Natural killer cell (primary cell): ENCODE results near the gene DGAT2. TPM values are rescaled to one million over a fixed set of nuclear protein-coding genes. Genes with fewer than 3 reads are reported as not detected.
A peak's percentile ranks its signal among the peaks of the same experiment; 100 is the strongest.

Experiments
- ATAC-seq, 3 donors: fragments of 150-1000 bp in 2 of 3; fragments of 200-7000 bp in 1 of 3; cut with Tn5 transposase; 1 replicate in 1 of 3; 2 replicates in 2 of 3; pipeline ENCODE4 v1.10.0; 2021; ENCODE audit warnings: mild to moderate bottlenecking in 2 of 3, moderate library complexity in 2 of 3
- DNase-seq, 2 donors: peaks; one replicate each; pipeline versions ENCODE4 v3.0.0 to v3.0.0-alpha.2; 2013 to 2021; ENCODE audit warnings: mixed read lengths in 1 of 2
- H3K27ac ChIP-seq: one replicate; pipeline ENCODE4 v1.5.1; 2013; ENCODE audit warnings: mild to moderate bottlenecking, low read length
- H3K27me3 ChIP-seq: one replicate; pipeline ENCODE4 v1.6.1; 2013; ENCODE audit warnings: low read length; ENCODE audit not compliant: control insufficient read depth, insufficient read depth
- H3K36me3 ChIP-seq: one replicate; pipeline ENCODE4 v1.6.1; 2013; ENCODE audit warnings: low read length; ENCODE audit not compliant: control insufficient read depth, insufficient read depth
- H3K4me1 ChIP-seq: one replicate; pipeline ENCODE4 v1.6.1; 2013; ENCODE audit warnings: low read length; ENCODE audit not compliant: control insufficient read depth, insufficient read depth
- H3K4me3 ChIP-seq: one replicate; pipeline ENCODE4 v1.5.1; 2013; ENCODE audit warnings: low read length
- H3K9me3 ChIP-seq: one replicate; pipeline ENCODE4 v1.6.1; 2013; ENCODE audit warnings: low read length; ENCODE audit not compliant: control insufficient read depth, insufficient read depth
- H3K27ac Mint-ChIP-seq, 2 donors: one replicate each; pipeline ENCODE4 v1.8.0; 2022; ENCODE audit warnings: mild to moderate bottlenecking in 2 of 2, mixed read lengths in 2 of 2, moderate library complexity in 1 of 2
- H3K27me3 Mint-ChIP-seq, 2 donors: one replicate each; pipeline ENCODE4 v1.8.0; 2022; ENCODE audit warnings: low read depth in 2 of 2, mixed read lengths in 2 of 2
- H3K36me3 Mint-ChIP-seq: one replicate; pipeline ENCODE4 v1.8.0; 2022; ENCODE audit warnings: mixed read lengths
- H3K4me1 Mint-ChIP-seq, 2 donors: one replicate each; pipeline ENCODE4 v1.8.0; 2022; ENCODE audit warnings: mixed read lengths in 2 of 2
- H3K4me3 Mint-ChIP-seq: one replicate; pipeline ENCODE4 v1.8.0; 2022; ENCODE audit warnings: mild to moderate bottlenecking, moderate library complexity, mixed read lengths
- H3K9me3 Mint-ChIP-seq, 2 donors: one replicate each; pipeline ENCODE4 v1.8.0; 2022; ENCODE audit warnings: mixed read lengths in 2 of 2
- WGBS: methylation state at CpG from one replicate; pipeline ENCODE4 v1.1.7; 2013; ENCODE audit warnings: missing lambda C conversion rate; ENCODE audit not compliant: insufficient coverage; 5-methylcytosine and 5-hydroxymethylcytosine counted together
- intact Hi-C: fragments of 100-400 bp; cut with micrococcal nuclease; formaldehyde crosslinking; loops from one replicate; pipeline ENCODE4 v1.14.2; 2022
- total RNA-seq, 4 donors: library from RNA; stranded (reverse); fragments of 120-200 nt in 1 of 4; gene quantifications; one replicate each; pipeline versions ENCODE4 v1.2.3 to v1.2.4, GENCODE V29; 2013 to 2022
- TF ChIP-seq, protein P1 (sequence below): fragments of 200-600 bp; IDR thresholded peaks from one replicate; pipeline ENCODE4 v1.8.0; 2022; ENCODE audit warnings: antibody characterized with exemption

DGAT2 gene
- total RNA-seq, 3 donors from 2014 or later (not counting 1 experiment from before 2014, with no cell fraction given), result 0.24 to 2.8 (median 0.75) TPM

GRCh38 chr11:75800728-75801361, 32.3 kb downstream of the DGAT2 start:
- TF ChIP-seq, protein P1, sequence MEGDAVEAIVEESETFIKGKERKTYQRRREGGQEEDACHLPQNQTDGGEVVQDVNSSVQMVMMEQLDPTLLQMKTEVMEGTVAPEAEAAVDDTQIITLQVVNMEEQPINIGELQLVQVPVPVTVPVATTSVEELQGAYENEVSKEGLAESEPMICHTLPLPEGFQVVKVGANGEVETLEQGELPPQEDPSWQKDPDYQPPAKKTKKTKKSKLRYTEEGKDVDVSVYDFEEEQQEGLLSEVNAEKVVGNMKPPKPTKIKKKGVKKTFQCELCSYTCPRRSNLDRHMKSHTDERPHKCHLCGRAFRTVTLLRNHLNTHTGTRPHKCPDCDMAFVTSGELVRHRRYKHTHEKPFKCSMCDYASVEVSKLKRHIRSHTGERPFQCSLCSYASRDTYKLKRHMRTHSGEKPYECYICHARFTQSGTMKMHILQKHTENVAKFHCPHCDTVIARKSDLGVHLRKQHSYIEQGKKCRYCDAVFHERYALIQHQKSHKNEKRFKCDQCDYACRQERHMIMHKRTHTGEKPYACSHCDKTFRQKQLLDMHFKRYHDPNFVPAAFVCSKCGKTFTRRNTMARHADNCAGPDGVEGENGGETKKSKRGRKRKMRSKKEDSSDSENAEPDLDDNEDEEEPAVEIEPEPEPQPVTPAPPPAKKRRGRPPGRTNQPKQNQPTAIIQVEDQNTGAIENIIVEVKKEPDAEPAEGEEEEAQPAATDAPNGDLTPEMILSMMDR, result no peak
- intact Hi-C loops, result no loop called here
- H3K9me3 ChIP-seq, result no peaks in the 10 kb centered on the region
- no peak overlapping the region for H3K27ac Mint-ChIP-seq
- H3K4me1 Mint-ChIP-seq, result no peaks in the 10 kb centered on the region
- no peaks in the 10 kb centered on the region for H3K9me3 Mint-ChIP-seq
- no peaks in the 10 kb centered on the region for H3K36me3 ChIP-seq
- DNase-seq (no peak), ATAC-seq (no peak)
- H3K4me3 ChIP-seq, result no peak overlapping the region
- H3K4me1 ChIP-seq, result peaks cover 20% of the 10 kb centered on the region
- H3K27ac ChIP-seq, result no peak overlapping the region
- H3K4me3 Mint-ChIP-seq, result no peak overlapping the region
- WGBS, result 92% methylated on average over 2 of the region's 6 CpGs
- no peaks in the 10 kb centered on the region for H3K27me3 Mint-ChIP-seq
- no peaks in the 10 kb centered on the region for H3K27me3 ChIP-seq
- no peaks in the 10 kb centered on the region for H3K36me3 Mint-ChIP-seq

- Mint-ChIP-seq H3K9me3 (no peaks in the 10 kb centered on the region), H3K4me1 (no peaks in the 10 kb centered on the region), H3K27me3 (no peaks in the 10 kb centered on the region), H3K4me3 (no peak overlapping the region), H3K36me3 (no peaks in the 10 kb centered on the region), H3K27ac (no peak overlapping the region)
- Histone ChIP-seq H3K9me3 (no peaks in the 10 kb centered on the region), H3K4me1 (peaks cover 20% of the 10 kb centered on the region), H3K27ac (no peak overlapping the region), H3K36me3 (no peaks in the 10 kb centered on the region), H3K4me3 (no peak overlapping the region), H3K27me3 (no peaks in the 10 kb centered on the region)
- DNase-seq (peak in 1 of 2 donors; percentile 12), ATAC-seq (no peak)
- WGBS, result 73% methylated on average over 9 of the region's 9 CpGs
- TF ChIP-seq, protein P1, result no peak
- intact Hi-C loops, result loop anchor here (2.0 kb wide), 1 partner anchor 351 kb away; no protein-coding TSS in a partner anchor
Measured at GRCh38 chr11:75801362-75802020, 32.9 kb downstream of the DGAT2 start.

DNA sequence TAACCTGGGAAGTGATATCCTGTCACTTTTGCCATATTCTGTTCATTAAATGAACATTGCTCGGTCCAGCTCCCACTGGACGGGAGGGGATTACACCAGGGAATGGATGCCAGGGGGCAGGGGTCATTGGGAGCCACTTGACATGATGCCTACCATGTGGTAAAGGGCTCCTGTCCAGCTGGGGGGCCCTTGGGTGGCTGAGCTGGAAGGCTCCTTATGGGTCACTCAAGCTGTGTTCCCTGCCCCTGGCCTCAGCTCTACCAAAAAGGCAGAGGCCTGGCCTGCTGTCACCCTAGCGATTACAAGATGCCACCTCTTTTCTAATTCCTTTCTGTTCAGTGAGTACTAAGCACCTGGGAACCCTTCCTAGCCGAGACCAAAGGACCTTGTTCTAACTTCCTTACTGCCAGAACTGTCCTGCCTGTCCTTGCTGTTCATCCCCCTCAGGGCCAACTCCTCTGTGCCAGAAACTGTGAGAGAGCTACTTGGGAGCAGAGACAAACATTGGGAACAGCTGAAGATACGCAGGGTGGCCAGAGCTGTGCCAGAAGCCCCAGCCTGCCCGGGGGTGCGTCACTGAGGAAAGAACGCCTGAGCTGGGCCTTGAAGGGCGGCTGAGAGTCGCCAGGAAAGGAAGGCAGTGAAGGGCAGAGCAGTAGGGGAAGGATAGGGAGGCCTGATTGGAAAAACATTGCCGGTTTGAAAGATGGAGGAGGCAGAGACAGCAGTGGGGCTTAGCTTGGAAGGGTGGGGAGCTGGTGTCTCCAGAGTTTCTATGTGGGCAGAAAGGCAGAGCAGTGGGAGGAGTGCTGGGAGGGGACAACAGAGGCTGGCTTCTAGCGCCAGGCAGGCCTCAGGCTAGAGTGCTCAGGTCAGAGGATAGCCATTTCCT, 33.7 kb downstream of the DGAT2 start:
- Histone ChIP-seq H3K4me1 (peaks cover 20% of the 10 kb centered on the region), H3K36me3 (no peaks in the 10 kb centered on the region), H3K4me3 (no peak overlapping the region), H3K9me3 (no peaks in the 10 kb centered on the region), H3K27ac (no peak overlapping the region), H3K27me3 (no peaks in the 10 kb centered on the region)
- H3K4me3 Mint-ChIP-seq, result no peak overlapping the region
- no peaks in the 10 kb centered on the region for H3K9me3 Mint-ChIP-seq
- H3K4me1 Mint-ChIP-seq, result no peaks in the 10 kb centered on the region
- H3K36me3 Mint-ChIP-seq, result no peaks in the 10 kb centered on the region
- intact Hi-C loops, result loop anchor here (2.0 kb wide), 1 partner anchor 351 kb away; no protein-coding TSS in a partner anchor
- TF ChIP-seq, protein P1, result no peak
- no peak for DNase-seq
- ATAC-seq, result no peak
- H3K27ac Mint-ChIP-seq, result peak overlapping the region in 1 of 2 donors; percentile 24
- H3K27me3 Mint-ChIP-seq, result no peaks in the 10 kb centered on the region
- 95% methylated on average over 12 of the region's 12 CpGs for WGBS
